AG10803 (cell line): ENCODE data around the gene PRUNE2.

Source experiments
- DNase-seq: peaks from one replicate; pipeline ENCODE4 v3.0.0; 2010; ENCODE audit warnings: low read depth
- H3K4me3 ChIP-seq: 2 replicates; pipeline ENCODE4 v1.5.1; 2011; ENCODE audit warnings: mild to moderate bottlenecking, low read length, control low read depth
- TF ChIP-seq, protein P1 (sequence below): conservative IDR thresholded peaks from 2 replicates; pipeline ENCODE4 v1.5.1; 2011; ENCODE audit warnings: mild to moderate bottlenecking, low read length, control low read depth, inconsistent platforms

The PRUNE2 gene

DNA sequence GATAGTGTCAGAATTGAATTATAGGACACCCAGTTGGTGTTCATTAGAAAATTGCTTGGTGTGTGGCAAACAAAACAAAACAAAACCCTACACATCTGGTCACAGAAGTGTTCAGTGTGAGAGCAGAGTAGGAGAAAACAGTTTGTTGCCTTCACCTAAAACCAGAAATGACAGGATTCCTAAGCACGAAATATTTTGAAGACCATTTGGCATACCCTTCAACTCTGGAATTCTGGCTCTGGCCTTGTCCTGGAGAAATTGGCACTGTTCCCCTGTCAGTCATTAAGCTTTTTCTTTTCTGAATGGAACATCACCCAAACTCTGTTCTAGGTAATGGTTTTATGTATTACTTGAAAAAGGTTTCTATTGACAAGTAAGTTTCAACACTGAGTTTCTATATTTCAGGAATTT, 251.9 kb downstream of the PRUNE2 start:
- DNase-seq: peak; percentile 88
- H3K4me3 ChIP-seq: no peak overlapping the region
- TF ChIP-seq, protein P1, sequence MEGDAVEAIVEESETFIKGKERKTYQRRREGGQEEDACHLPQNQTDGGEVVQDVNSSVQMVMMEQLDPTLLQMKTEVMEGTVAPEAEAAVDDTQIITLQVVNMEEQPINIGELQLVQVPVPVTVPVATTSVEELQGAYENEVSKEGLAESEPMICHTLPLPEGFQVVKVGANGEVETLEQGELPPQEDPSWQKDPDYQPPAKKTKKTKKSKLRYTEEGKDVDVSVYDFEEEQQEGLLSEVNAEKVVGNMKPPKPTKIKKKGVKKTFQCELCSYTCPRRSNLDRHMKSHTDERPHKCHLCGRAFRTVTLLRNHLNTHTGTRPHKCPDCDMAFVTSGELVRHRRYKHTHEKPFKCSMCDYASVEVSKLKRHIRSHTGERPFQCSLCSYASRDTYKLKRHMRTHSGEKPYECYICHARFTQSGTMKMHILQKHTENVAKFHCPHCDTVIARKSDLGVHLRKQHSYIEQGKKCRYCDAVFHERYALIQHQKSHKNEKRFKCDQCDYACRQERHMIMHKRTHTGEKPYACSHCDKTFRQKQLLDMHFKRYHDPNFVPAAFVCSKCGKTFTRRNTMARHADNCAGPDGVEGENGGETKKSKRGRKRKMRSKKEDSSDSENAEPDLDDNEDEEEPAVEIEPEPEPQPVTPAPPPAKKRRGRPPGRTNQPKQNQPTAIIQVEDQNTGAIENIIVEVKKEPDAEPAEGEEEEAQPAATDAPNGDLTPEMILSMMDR: no peak

DNA sequence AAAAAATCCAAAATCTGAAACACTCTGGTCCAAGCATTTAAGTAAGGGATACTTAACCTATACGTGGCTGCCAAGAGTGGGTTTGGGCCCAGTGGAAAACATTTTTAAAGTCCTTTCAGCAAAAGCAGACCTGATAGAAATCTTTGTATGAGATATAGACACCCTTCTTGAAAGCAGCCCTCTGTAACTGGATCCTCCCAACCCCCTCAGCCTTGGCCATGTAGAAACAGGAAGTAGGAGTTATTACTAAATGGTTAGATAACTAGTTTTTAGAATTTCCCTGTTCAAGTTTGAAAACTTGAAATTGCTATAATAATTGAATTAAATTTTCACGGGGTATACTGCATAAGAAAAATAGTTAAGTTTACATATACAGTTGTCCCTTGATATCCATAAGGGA, 253.0 kb downstream of the PRUNE2 start:
- TF ChIP-seq, protein P1: no peak
- DNase-seq: peak; percentile 17
- no peak overlapping the region for H3K4me3 ChIP-seq

DNA sequence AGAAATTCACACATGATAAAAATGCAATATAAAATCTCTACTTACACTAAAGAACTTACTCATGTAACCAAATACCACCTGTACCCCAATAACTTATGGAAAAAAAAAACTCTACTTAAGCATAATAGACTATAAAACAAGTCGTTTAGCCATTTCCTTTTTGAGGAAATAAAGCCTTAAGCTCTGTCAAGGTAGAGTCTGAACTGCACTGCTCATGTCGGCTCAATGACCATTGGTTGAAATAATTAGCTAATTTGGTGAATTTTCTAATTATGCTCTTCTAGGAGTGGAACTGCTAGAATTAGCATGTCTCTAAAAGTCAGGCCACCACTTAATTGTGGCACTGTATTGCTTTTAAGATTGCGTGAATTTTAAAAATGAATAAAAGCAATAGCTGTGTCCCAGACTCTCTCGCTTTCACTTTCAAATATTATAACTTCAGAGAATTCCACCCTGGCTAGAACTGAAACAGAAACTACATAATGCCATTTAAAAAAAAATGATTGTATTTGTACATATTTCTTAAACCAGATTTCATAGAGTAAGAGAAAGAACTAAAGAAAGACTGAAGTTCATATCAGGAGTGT, 254.7 kb downstream of the PRUNE2 start:
- TF ChIP-seq, protein P1: no peak
- H3K4me3 ChIP-seq: no peak overlapping the region
- DNase-seq: no peak

DNA sequence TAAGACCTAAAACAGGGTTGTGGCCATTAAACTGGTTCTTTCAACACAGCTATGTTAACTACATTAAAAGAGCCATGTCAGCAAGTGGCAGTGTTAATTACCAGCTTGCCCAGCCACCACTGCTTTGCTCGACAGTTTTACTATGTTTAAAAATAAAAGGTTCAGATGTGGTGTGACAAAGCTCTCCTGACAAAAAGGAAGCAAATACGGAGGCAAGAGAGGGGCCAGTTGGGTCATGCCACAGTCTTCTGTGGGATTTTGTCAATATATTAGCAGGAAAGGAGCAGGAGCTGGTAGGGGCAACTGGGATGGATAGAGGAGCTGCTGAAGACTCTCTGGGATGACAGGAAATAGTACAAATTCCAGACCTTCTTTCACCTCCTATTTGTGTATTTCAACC, 255.2 kb downstream of the PRUNE2 start:
- H3K4me3 ChIP-seq: no peak overlapping the region
- no peak for DNase-seq
- TF ChIP-seq, protein P1: no peak

DNA sequence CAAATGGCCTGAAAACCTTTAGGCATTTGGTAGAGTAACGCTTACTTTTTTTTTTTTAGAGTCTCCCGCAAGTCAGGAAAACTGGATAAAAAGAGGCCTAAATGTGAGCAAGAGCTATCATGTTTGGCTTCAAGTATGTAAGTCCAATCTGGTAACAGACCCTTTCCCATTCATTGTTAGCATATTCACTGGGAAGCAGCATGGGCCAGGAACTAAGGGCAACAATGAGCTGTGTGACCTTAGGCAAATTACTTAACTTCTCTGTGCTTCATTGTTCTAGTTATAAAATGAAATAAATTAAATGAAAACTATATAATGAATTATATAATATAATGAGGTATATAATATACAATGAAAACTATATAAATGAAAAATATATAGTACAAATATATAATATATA, 256.0 kb downstream of the PRUNE2 start:
- TF ChIP-seq, protein P1: no peak
- no peak overlapping the region for H3K4me3 ChIP-seq
- DNase-seq: no peak

DNA sequence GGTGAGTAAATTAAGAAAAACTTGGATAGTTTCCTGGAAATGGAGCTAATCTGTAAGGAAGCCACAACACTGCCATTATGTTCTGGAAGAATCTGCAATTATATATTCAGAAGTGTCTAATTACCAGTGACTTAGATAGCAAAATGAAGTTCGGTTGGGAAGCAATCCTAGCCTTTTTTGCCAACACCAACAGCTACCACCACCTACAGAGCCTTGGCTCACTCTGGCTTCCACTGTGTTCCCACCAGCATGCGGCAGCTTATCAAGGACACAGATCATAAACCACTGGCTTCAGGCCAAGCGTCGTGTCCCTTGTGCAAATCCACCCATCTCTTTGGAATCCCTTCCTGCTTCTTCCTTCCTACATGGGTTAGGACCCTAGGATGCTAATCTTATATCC, 259.7 kb downstream of the PRUNE2 start:
- TF ChIP-seq, protein P1: no peak
- no peak overlapping the region for H3K4me3 ChIP-seq
- DNase-seq: no peak

DNA sequence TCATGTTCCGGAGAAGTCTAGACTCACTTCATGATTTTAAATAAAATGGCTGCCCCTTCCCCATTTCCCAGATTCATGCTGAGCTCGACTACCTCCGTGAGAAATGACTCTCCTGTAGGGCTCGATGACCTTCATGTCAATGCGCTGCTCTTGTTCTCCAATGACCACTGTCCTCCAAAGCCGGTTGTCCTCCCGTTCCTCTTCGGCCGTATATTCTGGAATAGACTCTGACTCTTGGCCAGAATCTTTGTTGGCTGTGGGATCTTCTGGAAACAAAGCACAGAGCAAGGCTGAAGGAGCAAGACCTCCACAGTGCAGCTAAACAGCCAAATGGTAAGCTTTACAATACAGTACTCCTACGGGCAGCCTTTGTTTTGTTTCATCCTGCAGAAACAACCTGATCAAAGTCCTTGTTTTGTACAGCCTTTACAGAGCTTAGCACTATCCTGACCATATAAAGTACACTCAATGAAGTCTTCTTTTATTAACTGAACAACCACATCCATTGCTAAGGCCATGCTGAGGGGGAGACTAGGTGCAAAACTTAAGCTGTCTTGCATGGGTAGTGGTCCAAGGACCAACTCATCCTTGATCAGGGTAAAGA, 261.2 kb downstream of the PRUNE2 start:
- H3K4me3 ChIP-seq: no peak overlapping the region
- TF ChIP-seq, protein P1: no peak
- DNase-seq: no peak
